SK-N-MC (cell line): ENCODE data around the gene CCDC13.

Experiments
- EZH2 ChIP-seq: fragments of 200-600 bp; sonication (generic); IDR thresholded peaks from one replicate; pipeline ENCODE4 v1.6.1; 2017; ENCODE audit warnings: antibody characterized with exemption
- FOXP2 ChIP-seq: optimal IDR thresholded peaks from 2 replicates; pipeline ENCODE3; 2011; ENCODE audit warnings: mild to moderate bottlenecking, moderate library complexity; ENCODE audit not compliant: insufficient read depth; ENCODE audit errors: extremely low read length, control extremely low read depth
- POLR2AphosphoS5 ChIP-seq: IDR thresholded peaks from 2 replicates; pipeline ENCODE4 v1.6.1; 2012; ENCODE audit warnings: mild to moderate bottlenecking, low read depth, low read length, borderline replicate concordance

DNA sequence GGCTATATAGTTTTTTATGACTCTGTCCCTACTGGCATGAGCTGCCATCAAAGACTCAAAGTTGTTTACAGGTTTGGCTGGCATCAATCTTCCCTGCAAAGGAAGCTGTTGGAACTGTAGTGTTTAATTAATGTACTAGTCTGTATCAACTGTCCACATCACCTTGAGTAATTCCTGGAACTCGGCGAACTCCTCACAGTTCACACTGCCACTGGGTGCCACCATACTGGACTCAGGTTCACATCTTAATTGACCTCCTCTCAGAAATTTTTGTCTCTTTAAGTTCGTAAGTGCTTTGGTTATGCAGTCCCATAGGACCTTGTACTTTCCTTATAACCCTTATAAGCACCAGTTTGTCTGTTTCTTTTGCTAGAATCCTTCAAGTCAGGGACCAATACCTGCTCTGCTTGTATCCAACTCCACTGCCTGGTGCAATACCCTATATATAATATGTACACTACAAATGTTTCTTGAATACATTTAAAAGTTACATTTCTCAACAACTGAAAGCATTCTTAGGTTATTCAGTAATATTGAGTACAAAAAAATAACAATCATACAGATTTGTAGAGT is 28.1 kb upstream of the CCDC13 start:
- no peak for TF ChIP-seq POLR2AphosphoS5
- TF ChIP-seq EZH2 = no peak
- TF ChIP-seq FOXP2 = no peak
